DMS114 treated with DMSO at 0.1 percent for 48 hours (cell line): ENCODE measurements around the gene ZSCAN5B.
"Not testable (repeated sequence)": the region's sequence is repeated elsewhere in the genome, so short reads cannot be mapped to it uniquely, and the experiment has no call there.

ENCODE experiments used
- DNase-seq: peaks from one replicate; lab custom pipeline; 2025; ENCODE audit not compliant: unreplicated experiment; lab: John Stamatoyannopoulos, UW

Gene ZSCAN5B

GRCh38 chr19:56176310-56176709 is 21.3 kb downstream of the ZSCAN5B start:
- DNase-seq, result not testable (repeated sequence)

GRCh38 chr19:56175861-56176307 is 21.7 kb downstream of the ZSCAN5B start, which contains the start of gene GALP:
TSS of gene GALP (plus strand) at chr19:56176008. CDS start at chr19:56177109, 1,101 bp downstream.
- DNase-seq, result not testable (repeated sequence)

- DNase-seq, result no peak
Observed at GRCh38 chr19:56174550-56174949, 23.0 kb downstream of the ZSCAN5B start.

- no peak for DNase-seq
Observed at GRCh38 chr19:56174086-56174485, 23.5 kb downstream of the ZSCAN5B start.

- DNase-seq, result no peak
Observed at GRCh38 chr19:56170261-56170660, 27.3 kb downstream of the ZSCAN5B start.

- no peak for DNase-seq
Observed at GRCh38 chr19:56167064-56167578, 30.5 kb downstream of the ZSCAN5B start.

GRCh38 chr19:56163097-56163496 is 34.5 kb downstream of the ZSCAN5B start:
- DNase-seq, result no peak

- DNase-seq, result no peak
Observed at GRCh38 chr19:56162258-56162657, 35.3 kb downstream of the ZSCAN5B start.

- no peak for DNase-seq
Observed at GRCh38 chr19:56161534-56161933, 36.0 kb downstream of the ZSCAN5B start.

GRCh38 chr19:56159622-56160271 is 37.8 kb downstream of the ZSCAN5B start:
- no peak for DNase-seq

- no peak for DNase-seq
Observed at GRCh38 chr19:56159009-56159559, 38.5 kb downstream of the ZSCAN5B start.

- no peak for DNase-seq
Observed at GRCh38 chr19:56158170-56158757, 39.3 kb downstream of the ZSCAN5B start.

- DNase-seq, result no peak
Observed at GRCh38 chr19:56156768-56157167, 40.8 kb downstream of the ZSCAN5B start.

- DNase-seq, result no peak
Observed at GRCh38 chr19:56155124-56155687, 42.4 kb downstream of the ZSCAN5B start.

GRCh38 chr19:56153507-56153906 is 44.1 kb downstream of the ZSCAN5B start:
- no peak for DNase-seq

- no peak for DNase-seq
Observed at GRCh38 chr19:56152644-56153043, 44.9 kb downstream of the ZSCAN5B start.

GRCh38 chr19:56150358-56150757 is 47.2 kb downstream of the ZSCAN5B start:
- no peak for DNase-seq

- DNase-seq, result no peak
Observed at GRCh38 chr19:56149656-56150038, 47.9 kb downstream of the ZSCAN5B start.

GRCh38 chr19:56148955-56149655 is 48.5 kb downstream of the ZSCAN5B start:
- not testable (repeated sequence) for DNase-seq

GRCh38 chr19:56148096-56148495 is 49.5 kb downstream of the ZSCAN5B start:
- no peak for DNase-seq

- no peak for DNase-seq
Observed at GRCh38 chr19:56147307-56147706, 50.3 kb downstream of the ZSCAN5B start.
